ENCODE results near the gene PDCD2. TPM values are rescaled to one million over a fixed set of nuclear protein-coding genes. Genes with fewer than 3 reads are reported as not detected.
A peak's percentile ranks its signal among the peaks of the same experiment; 100 is the strongest.

PDCD2 gene
- total RNA-seq, 1 experiment from 2014 or later: 73.0 TPM

DNA sequence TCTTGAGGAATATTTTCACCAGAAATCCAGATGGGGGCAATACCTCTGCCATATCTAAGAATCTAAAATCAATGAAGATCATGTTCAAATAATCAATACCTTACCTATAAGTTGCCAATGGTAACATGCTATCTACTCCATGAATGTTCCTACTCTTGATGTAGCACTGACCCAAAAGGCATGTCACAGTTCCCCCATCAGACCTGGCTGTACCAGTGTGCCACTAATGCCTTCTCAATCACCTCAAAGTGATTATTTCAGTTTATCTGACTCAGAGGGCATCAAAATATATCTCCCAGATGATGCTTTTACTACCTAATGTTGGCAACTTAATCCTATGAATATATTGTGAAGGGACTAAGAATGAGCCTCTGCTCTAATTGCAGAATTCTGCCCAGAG lies 5.5 kb downstream of the PDCD2 start:
- DNase-seq: no peak
- Mint-ChIP-seq H3K27me3 (ENCODE audit: insufficient read depth, unreplicated experiment) (no peaks in the 10 kb centered on the region), H3K4me3 (ENCODE audit: unreplicated experiment) (no peak overlapping the region), H3K36me3 (ENCODE audit: insufficient read depth, unreplicated experiment) (peaks cover 38% of the 10 kb centered on the region), H3K27ac (ENCODE audit: unreplicated experiment) (no peak overlapping the region), H3K9me3 (ENCODE audit: unreplicated experiment) (no peaks in the 10 kb centered on the region), H3K4me1 (ENCODE audit: low read depth, unreplicated experiment) (no peaks in the 10 kb centered on the region)
- POLR2A ChIA-PET: no interaction called here
- no peaks in the 10 kb centered on the region for H3K27me3 ChIP-seq (replicated peaks; ENCODE audit: control insufficient read depth, insufficient read depth, low read length)
- TF ChIP-seq, protein P1, sequence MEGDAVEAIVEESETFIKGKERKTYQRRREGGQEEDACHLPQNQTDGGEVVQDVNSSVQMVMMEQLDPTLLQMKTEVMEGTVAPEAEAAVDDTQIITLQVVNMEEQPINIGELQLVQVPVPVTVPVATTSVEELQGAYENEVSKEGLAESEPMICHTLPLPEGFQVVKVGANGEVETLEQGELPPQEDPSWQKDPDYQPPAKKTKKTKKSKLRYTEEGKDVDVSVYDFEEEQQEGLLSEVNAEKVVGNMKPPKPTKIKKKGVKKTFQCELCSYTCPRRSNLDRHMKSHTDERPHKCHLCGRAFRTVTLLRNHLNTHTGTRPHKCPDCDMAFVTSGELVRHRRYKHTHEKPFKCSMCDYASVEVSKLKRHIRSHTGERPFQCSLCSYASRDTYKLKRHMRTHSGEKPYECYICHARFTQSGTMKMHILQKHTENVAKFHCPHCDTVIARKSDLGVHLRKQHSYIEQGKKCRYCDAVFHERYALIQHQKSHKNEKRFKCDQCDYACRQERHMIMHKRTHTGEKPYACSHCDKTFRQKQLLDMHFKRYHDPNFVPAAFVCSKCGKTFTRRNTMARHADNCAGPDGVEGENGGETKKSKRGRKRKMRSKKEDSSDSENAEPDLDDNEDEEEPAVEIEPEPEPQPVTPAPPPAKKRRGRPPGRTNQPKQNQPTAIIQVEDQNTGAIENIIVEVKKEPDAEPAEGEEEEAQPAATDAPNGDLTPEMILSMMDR (IDR thresholded peaks at IDR 0.05; ENCODE audit: insufficient read depth in 1 of 2, low read depth in 1 of 2, low read length in 1 of 2, severe bottlenecking in 1 of 2, unreplicated experiment in 1 of 2): no peak
- CTCF ChIA-PET: no interaction called here
- no peaks in the 10 kb centered on the region for H3K9me3 ChIP-seq
- no peak overlapping the region for H3K4me3 ChIP-seq (ENCODE audit: low read depth, low read length)
- no peaks in the 10 kb centered on the region for H3K36me3 ChIP-seq (ENCODE audit: control insufficient read depth, insufficient read depth, low read length)
- H3K4me1 ChIP-seq: 0 out of 2 replicates have a peak, but pooled peaks cover 6% of the 10 kb centered on the region
- intact Hi-C loops (cut with micrococcal nuclease; ENCODE audit: unreplicated experiment): no loop called here
- no TSS peak for BruUV-seq (replicated peaks)

GRCh38 chr6:170575250-170575649 lies 9.2 kb downstream of the PDCD2 start:
- POLR2A ChIA-PET: no interaction called here
- CTCF ChIA-PET: interaction anchor here (1.0 kb wide), 1 partner anchor 9 kb away, joined by 3 read pairs; the partner anchor contains the start of gene PDCD2
- Mint-ChIP-seq H3K4me1 (ENCODE audit: low read depth, unreplicated experiment) (no peaks in the 10 kb centered on the region), H3K36me3 (ENCODE audit: insufficient read depth, unreplicated experiment) (peaks cover 30% of the 10 kb centered on the region), H3K27me3 (ENCODE audit: insufficient read depth, unreplicated experiment) (no peaks in the 10 kb centered on the region), H3K9me3 (ENCODE audit: unreplicated experiment) (no peaks in the 10 kb centered on the region), H3K4me3 (ENCODE audit: unreplicated experiment) (no peak overlapping the region), H3K27ac (ENCODE audit: unreplicated experiment) (no peak overlapping the region)
- no peak for DNase-seq
- Histone ChIP-seq H3K27me3 (replicated peaks; ENCODE audit: control insufficient read depth, insufficient read depth, low read length) (no peaks in the 10 kb centered on the region), H3K9me3 (no peaks in the 10 kb centered on the region), H3K4me3 (ENCODE audit: low read depth, low read length) (no peak overlapping the region), H3K36me3 (ENCODE audit: control insufficient read depth, insufficient read depth, low read length) (no peaks in the 10 kb centered on the region), H3K4me1 (no peaks in the 10 kb centered on the region)
- BruUV-seq (replicated peaks): no TSS peak
- intact Hi-C loops (cut with micrococcal nuclease; ENCODE audit: unreplicated experiment): no loop called here
- TF ChIP-seq, protein P1 (IDR thresholded peaks at IDR 0.05; ENCODE audit: insufficient read depth in 1 of 2, low read depth in 1 of 2, low read length in 1 of 2, severe bottlenecking in 1 of 2, unreplicated experiment in 1 of 2): peak; percentile 28 to 50

DNA sequence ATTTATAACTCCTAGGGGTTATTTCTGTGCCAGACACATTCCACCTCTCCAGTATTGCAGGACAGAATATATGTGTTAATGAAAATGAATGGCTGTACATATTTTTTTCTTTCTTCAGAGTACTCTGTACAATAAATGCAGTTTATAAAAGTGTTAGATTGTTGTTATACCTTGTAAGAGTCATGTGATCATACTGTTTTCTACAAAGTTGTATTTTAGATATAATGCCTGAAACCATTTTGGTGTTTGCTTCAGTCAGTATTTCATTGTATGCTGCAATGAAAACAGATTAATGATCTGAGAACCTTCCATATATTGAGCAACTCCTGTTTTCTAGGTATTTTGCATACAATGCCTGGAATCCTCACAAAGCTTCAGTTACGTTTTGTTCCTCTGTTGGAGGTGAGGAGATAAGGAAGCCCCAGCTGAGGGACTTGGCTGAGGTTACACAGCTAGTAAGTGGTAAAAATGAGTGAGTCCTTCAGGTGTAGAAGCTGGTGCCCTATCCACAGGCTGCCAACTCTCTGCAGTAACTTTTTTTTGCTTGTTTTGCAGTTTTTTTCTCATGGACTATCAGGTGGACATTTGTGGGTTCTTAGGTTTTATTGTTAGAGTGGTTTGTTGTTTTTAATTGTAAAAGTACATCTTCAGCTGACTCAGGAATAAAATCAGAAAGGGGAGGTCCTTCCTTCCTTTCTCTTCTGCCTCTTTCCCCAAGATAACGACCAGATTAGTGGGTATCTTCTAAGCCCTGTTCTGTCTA lies 11.6 kb downstream of the PDCD2 start:
- no peaks in the 10 kb centered on the region; the same call in 1 of the 2 replicates for H3K36me3 ChIP-seq (ENCODE audit: control insufficient read depth, insufficient read depth, low read length)
- no peaks in the 10 kb centered on the region for H3K4me1 ChIP-seq
- H3K27me3 ChIP-seq (replicated peaks; ENCODE audit: control insufficient read depth, insufficient read depth, low read length): no peaks in the 10 kb centered on the region
- Mint-ChIP-seq H3K36me3 (ENCODE audit: insufficient read depth, unreplicated experiment) (peaks cover 43% of the 10 kb centered on the region), H3K27me3 (ENCODE audit: insufficient read depth, unreplicated experiment) (no peaks in the 10 kb centered on the region), H3K9me3 (ENCODE audit: unreplicated experiment) (no peaks in the 10 kb centered on the region), H3K27ac (ENCODE audit: unreplicated experiment) (no peak overlapping the region), H3K4me1 (ENCODE audit: low read depth, unreplicated experiment) (no peaks in the 10 kb centered on the region), H3K4me3 (ENCODE audit: unreplicated experiment) (no peak overlapping the region)
- DNase-seq: no peak
- no peaks in the 10 kb centered on the region for H3K9me3 ChIP-seq
- H3K4me3 ChIP-seq (ENCODE audit: low read depth, low read length): no peak overlapping the region
- TF ChIP-seq, protein P1 (IDR thresholded peaks at IDR 0.05; ENCODE audit: insufficient read depth in 1 of 2, low read depth in 1 of 2, low read length in 1 of 2, severe bottlenecking in 1 of 2, unreplicated experiment in 1 of 2): no peak
- intact Hi-C loops (cut with micrococcal nuclease; ENCODE audit: unreplicated experiment): no loop called here
- no TSS peak for BruUV-seq (replicated peaks)
- CTCF ChIA-PET: no interaction called here
- POLR2A ChIA-PET: no interaction called here

All from Caco-2 (cell line).